IMR-90 (cell line): ENCODE measurements around the gene ACACA.

Experiments
- CEBPB ChIP-seq: IDR thresholded peaks from 2 replicates; pipeline ENCODE4 v1.6.1; 2012; ENCODE audit warnings: low read depth, low read length, improper control_type of control experiment
- ELK1 ChIP-seq: fragments of 150-350 bp; IDR thresholded peaks from 2 replicates; pipeline ENCODE4 v1.6.1; 2016; ENCODE audit warnings: low read depth, mild to moderate bottlenecking, low read length, moderate library complexity, borderline replicate concordance
- FOS ChIP-seq: fragments of 150-350 bp; IDR thresholded peaks from 2 replicates; pipeline ENCODE4 v1.6.1; 2016; ENCODE audit warnings: low read depth, low read length
- MAZ ChIP-seq: IDR thresholded peaks from 2 replicates; pipeline ENCODE4 v1.6.1; 2012; ENCODE audit warnings: low read depth, mild to moderate bottlenecking, low read length, improper control_type of control experiment, moderate library complexity, borderline replicate concordance
- POLR2A ChIP-seq: IDR thresholded peaks from 2 replicates; pipeline ENCODE4 v1.6.1; 2012; ENCODE audit warnings: mild to moderate bottlenecking, low read depth, low read length
- RCOR1 ChIP-seq: IDR thresholded peaks from 2 replicates; pipeline ENCODE4 v1.6.1; 2012; ENCODE audit warnings: mild to moderate bottlenecking, low read length, improper control_type of control experiment; ENCODE audit not compliant: insufficient replicate concordance
- RFX5 ChIP-seq: IDR thresholded peaks from 2 replicates; pipeline ENCODE4 v1.8.0; 2012; ENCODE audit warnings: low read depth, mild to moderate bottlenecking, low read length, moderate library complexity
- SMC3 ChIP-seq: fragments of 150-350 bp; IDR thresholded peaks from 2 replicates; pipeline ENCODE4 v1.6.1; 2016; ENCODE audit warnings: low read depth, mild to moderate bottlenecking, antibody characterized with exemption, low read length, moderate library complexity
- USF2 ChIP-seq: fragments of 150-350 bp; IDR thresholded peaks from 2 replicates; pipeline ENCODE4 v1.6.1; 2017; ENCODE audit warnings: mild to moderate bottlenecking, antibody characterized with exemption, low read length, low read depth
- TF ChIP-seq, protein P1 (sequence below): conservative IDR thresholded peaks from 2 replicates; pipeline ENCODE4 v1.5.1; 2012; ENCODE audit warnings: mild to moderate bottlenecking, low read depth, low read length, improper control_type of control experiment

DNA sequence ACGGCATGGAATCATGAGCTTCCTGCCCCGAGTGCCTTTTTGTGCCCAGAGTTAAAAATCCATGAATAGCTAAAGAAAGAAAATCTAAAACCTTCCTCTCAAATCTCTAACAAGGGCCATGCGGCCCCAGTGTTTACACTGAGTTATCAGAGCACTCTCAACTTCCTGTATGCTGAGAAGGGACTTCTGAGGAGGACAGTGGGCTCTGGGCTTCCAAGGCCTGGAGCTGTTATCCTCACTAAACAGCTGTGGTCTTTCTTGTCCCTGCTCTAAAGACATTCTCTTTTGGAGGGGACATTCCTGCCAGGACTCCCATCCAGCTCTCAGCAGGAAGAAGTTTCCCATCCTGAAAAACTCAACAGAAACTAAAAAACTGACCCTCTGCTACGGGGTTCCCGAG, 322.3 kb downstream of the ACACA start:
- TF ChIP-seq, protein P1, sequence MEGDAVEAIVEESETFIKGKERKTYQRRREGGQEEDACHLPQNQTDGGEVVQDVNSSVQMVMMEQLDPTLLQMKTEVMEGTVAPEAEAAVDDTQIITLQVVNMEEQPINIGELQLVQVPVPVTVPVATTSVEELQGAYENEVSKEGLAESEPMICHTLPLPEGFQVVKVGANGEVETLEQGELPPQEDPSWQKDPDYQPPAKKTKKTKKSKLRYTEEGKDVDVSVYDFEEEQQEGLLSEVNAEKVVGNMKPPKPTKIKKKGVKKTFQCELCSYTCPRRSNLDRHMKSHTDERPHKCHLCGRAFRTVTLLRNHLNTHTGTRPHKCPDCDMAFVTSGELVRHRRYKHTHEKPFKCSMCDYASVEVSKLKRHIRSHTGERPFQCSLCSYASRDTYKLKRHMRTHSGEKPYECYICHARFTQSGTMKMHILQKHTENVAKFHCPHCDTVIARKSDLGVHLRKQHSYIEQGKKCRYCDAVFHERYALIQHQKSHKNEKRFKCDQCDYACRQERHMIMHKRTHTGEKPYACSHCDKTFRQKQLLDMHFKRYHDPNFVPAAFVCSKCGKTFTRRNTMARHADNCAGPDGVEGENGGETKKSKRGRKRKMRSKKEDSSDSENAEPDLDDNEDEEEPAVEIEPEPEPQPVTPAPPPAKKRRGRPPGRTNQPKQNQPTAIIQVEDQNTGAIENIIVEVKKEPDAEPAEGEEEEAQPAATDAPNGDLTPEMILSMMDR, result no peak
- TF ChIP-seq RCOR1, result no peak
- no peak for TF ChIP-seq ELK1
- TF ChIP-seq RFX5, result no peak
- no peak for TF ChIP-seq FOS
- TF ChIP-seq SMC3, result no peak
- no peak for TF ChIP-seq CEBPB
- TF ChIP-seq POLR2A, result no peak
- no peak for TF ChIP-seq USF2
- no peak for TF ChIP-seq MAZ
